Measurements from ENCODE around the gene RPL13A.

Gene RPL13A

GRCh38 chr19:49512970-49513745 is 25.8 kb downstream of the RPL13A start:
- no peak for DNase-seq

GRCh38 chr19:49513746-49514118 is 26.3 kb downstream of the RPL13A start:
- no peak for DNase-seq

GRCh38 chr19:49514151-49514550 is 26.7 kb downstream of the RPL13A start:
- DNase-seq, result no peak

- no peak for DNase-seq
Measured at GRCh38 chr19:49515767-49516166, 28.4 kb downstream of the RPL13A start.

GRCh38 chr19:49518033-49518432 is 30.6 kb downstream of the RPL13A start:
- DNase-seq, result no peak

- DNase-seq, result no peak
Measured at GRCh38 chr19:49520705-49521319, 33.4 kb downstream of the RPL13A start.

GRCh38 chr19:49524812-49525455 is 37.5 kb downstream of the RPL13A start:
- no peak for DNase-seq

GRCh38 chr19:49528211-49528771 is 40.9 kb downstream of the RPL13A start:
- no peak for DNase-seq

GRCh38 chr19:49530708-49531107 is 43.3 kb downstream of the RPL13A start:
- no peak for DNase-seq

GRCh38 chr19:49533551-49534488 is 46.4 kb downstream of the RPL13A start:
- no peak for DNase-seq

GRCh38 chr19:49534632-49535385 is 47.4 kb downstream of the RPL13A start:
- no peak for DNase-seq

GRCh38 chr19:49536921-49537462 is 49.6 kb downstream of the RPL13A start:
- DNase-seq, result no peak

GRCh38 chr19:49538643-49539042 is 51.2 kb downstream of the RPL13A start:
- no peak for DNase-seq

- no peak for DNase-seq
Measured at GRCh38 chr19:49539192-49539952, 52.0 kb downstream of the RPL13A start.
